ENCODE data around the gene GFPT1.

DNA sequence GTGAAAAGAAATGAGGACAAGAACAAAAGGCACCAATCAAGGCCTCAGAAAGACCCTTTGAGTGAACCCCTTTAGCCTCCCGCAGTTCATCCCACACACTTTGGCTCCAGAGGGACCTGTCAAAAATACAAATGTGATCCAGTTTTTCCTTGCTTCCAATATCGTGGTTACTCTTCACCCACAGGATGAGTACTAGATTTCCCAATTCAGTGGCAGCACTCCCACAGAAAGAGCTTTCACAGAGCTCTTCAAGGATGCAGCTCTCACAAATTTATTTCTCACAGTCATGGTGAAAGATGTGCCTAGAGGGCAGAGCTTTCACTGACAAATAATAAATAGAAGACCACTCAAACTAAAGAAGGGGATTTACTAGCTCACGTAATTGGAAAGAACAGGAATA is 3.0 kb upstream of the GFPT1 start:
- TF ChIP-seq EZH2 (IDR thresholded peaks at IDR 0.05) (no peak), POLR2AphosphoS5 (IDR thresholded peaks at IDR 0.05; ENCODE audit: borderline replicate concordance, low read depth, low read length) (no peak)
